Brain microvascular endothelial cell (primary cell): ENCODE measurements around the gene PCDHGA9.
A peak's percentile ranks its signal among the peaks of the same experiment; 100 is the strongest.

Experiments used
- DNase-seq: peaks from one replicate; pipeline ENCODE4 v3.0.0-alpha.2; 2020
- H3K27ac ChIP-seq: fragments of 250-450 bp; sonication (Bioruptor Pico); 2 replicates; pipeline ENCODE4 v1.5.1; 2020; ENCODE audit warnings: mild to moderate bottlenecking, moderate library complexity
- H3K27me3 ChIP-seq: fragments of 250-450 bp; sonication (Bioruptor Pico); replicated peaks from 2 replicates; pipeline ENCODE4 v1.5.1; 2020; ENCODE audit warnings: mild to moderate bottlenecking
- H3K36me3 ChIP-seq: fragments of 250-450 bp; sonication (Bioruptor Pico); replicated peaks from 2 replicates; pipeline ENCODE4 v1.5.1; 2020; ENCODE audit warnings: mild to moderate bottlenecking
- H3K4me3 ChIP-seq: 2 replicates; pipeline ENCODE4 v1.5.1; 2011; ENCODE audit warnings: low read depth, mild to moderate bottlenecking, control low read depth, low read length, moderate library complexity
- CTCF ChIP-seq: IDR thresholded peaks from 2 replicates; pipeline ENCODE4 v1.5.1; 2011; ENCODE audit warnings: low read depth, mild to moderate bottlenecking, moderate library complexity, low read length, control low read depth, inconsistent platforms; ENCODE audit errors: missing control alignments
- in situ Hi-C: cut with HindIII; loops from 2 replicates; pipeline ENCODE4 v1.10.0; 2017; ENCODE audit warnings: low sequenced_read_pairs, low pct_ligation_motif_present

PCDHGA9 gene

GRCh38 chr5:141419074-141419880 is 16.7 kb downstream of the PCDHGA9 start:
- in situ Hi-C loops, result loop anchor here (25.0 kb wide), 1 partner anchor 93 kb away; no protein-coding TSS in a partner anchor
- H3K27me3 ChIP-seq, result no peaks in the 10 kb centered on the region
- H3K27ac ChIP-seq, result no peak overlapping the region
- no peak for TF ChIP-seq CTCF
- H3K4me3 ChIP-seq, result no peak overlapping the region
- H3K36me3 ChIP-seq, result no peaks in the 10 kb centered on the region
- no peak for DNase-seq

GRCh38 chr5:141420855-141421488 is 18.4 kb downstream of the PCDHGA9 start, which contains the start of gene PCDHGA11:
Gene PCDHGA11 (plus strand): TSS chr5:141421051. CDS start chr5:141421228, 177 bp downstream.
- Histone ChIP-seq H3K4me3 (peak within 1 kb of the TSS; percentile 62), H3K27me3 (no peaks in the 10 kb centered on the region), H3K27ac (no peak within 1 kb of the TSS), H3K36me3 (no peaks in the 10 kb centered on the region)
- in situ Hi-C loops, result loop anchor here (25.0 kb wide), 1 partner anchor 91 kb away; no protein-coding TSS in a partner anchor
- TF ChIP-seq CTCF, result peak; percentile 74
- DNase-seq, result peak; percentile 60

- H3K36me3 ChIP-seq, result no peaks in the 10 kb centered on the region
- in situ Hi-C loops, result loop anchor here (25.0 kb wide), 1 partner anchor 91 kb away; no protein-coding TSS in a partner anchor
Observed at GRCh38 chr5:141421489-141421855, 18.9 kb downstream of the PCDHGA9 start.

GRCh38 chr5:141422742-141423291 is 20.2 kb downstream of the PCDHGA9 start:
- Histone ChIP-seq H3K27me3 (no peaks in the 10 kb centered on the region), H3K36me3 (no peaks in the 10 kb centered on the region), H3K4me3 (no peak overlapping the region), H3K27ac (no peak overlapping the region)
- in situ Hi-C loops, result loop anchor here (25.0 kb wide), 1 partner anchor 89 kb away; no protein-coding TSS in a partner anchor
- TF ChIP-seq CTCF, result no peak
- DNase-seq, result no peak

More at GRCh38 chr5:141421489-141421855, 18.9 kb downstream of the PCDHGA9 start:
- H3K27me3 ChIP-seq, result no peaks in the 10 kb centered on the region
- no peak for DNase-seq
- H3K4me3 ChIP-seq, result peak overlapping the region; percentile 62
- no peak for TF ChIP-seq CTCF
- H3K27ac ChIP-seq, result no peak overlapping the region

- Histone ChIP-seq H3K27me3 (no peaks in the 10 kb centered on the region), H3K36me3 (no peaks in the 10 kb centered on the region)
- no peak for TF ChIP-seq CTCF
Observed at GRCh38 chr5:141427783-141428426, 25.3 kb downstream of the PCDHGA9 start.

More at GRCh38 chr5:141427783-141428426, 25.3 kb downstream of the PCDHGA9 start:
- no peak for DNase-seq
- in situ Hi-C loops, result no loop called here
- Histone ChIP-seq H3K4me3 (no peak overlapping the region), H3K27ac (no peak overlapping the region)
